Adrenal gland (tissue), 5 donors: ENCODE measurements around the gene FGD4.

ENCODE experiments used
- CTCF ChIP-seq, 6 experiments: fragments of 450-650 bp in 4 of 6; fragments of 200-600 bp in 2 of 6; sonication (generic) in 1 of 6; IDR thresholded peaks; 1 replicate in 5 of 6; 2 replicates in 1 of 6; pipeline versions ENCODE4 v1.5.1 to v1.8.0; 2016 to 2021; ENCODE audit warnings: antibody characterized with exemption in 6 of 6, mild to moderate bottlenecking in 2 of 6, moderate library complexity in 1 of 6
- POLR2A ChIP-seq, 2 donors: fragments of 450-650 bp; IDR thresholded peaks; one replicate each; pipeline ENCODE4 v1.6.1; 2017; ENCODE audit warnings: antibody characterized with exemption in 2 of 2, mild to moderate bottlenecking in 2 of 2, moderate library complexity in 1 of 2
- donor health status: DM: no; HTN: no; CAD: no.

- TF ChIP-seq CTCF (IDR thresholded peaks at IDR 0.05): no peak
- no peak for TF ChIP-seq POLR2A (IDR thresholded peaks at IDR 0.05)
These were observed 133.1 kb downstream of the FGD4 start for GRCh38 chr12:32532422-32532821.
